Astrocyte (in vitro differentiated cells and primary cell): ENCODE measurements around the gene ME2.

Experiments
- EZH2 ChIP-seq: IDR thresholded peaks from 2 replicates; pipeline ENCODE4 v1.6.1; 2012; ENCODE audit warnings: mild to moderate bottlenecking, low read length, inconsistent platforms; ENCODE audit not compliant: insufficient read depth
- TF ChIP-seq, protein P1 (sequence below): IDR thresholded peaks from 2 replicates; pipeline ENCODE4 v1.5.1; 2011; ENCODE audit warnings: low read depth, mild to moderate bottlenecking, inconsistent platforms, low read length, moderate library complexity; ENCODE audit not compliant: insufficient read depth

DNA sequence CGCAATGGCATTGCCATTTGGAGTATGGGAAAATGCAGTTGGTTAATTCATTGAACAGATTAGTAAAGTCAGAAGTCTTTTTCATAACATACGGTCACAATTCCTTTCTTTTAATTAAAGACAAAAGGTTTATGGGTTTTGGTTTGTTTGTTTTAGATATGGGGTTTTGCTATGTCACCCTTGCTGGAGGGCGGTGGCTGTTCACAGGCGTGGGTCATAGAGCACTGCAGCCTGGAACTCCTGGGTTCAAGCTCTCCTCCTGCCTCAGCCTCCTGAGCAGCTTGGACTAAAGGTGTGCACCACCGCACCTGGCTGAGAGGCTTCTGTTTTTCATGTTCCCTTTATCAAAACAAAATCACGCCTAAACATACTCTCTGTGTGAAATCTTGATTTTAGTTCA lies 70.3 kb downstream of the ME2 start:
- no peak for TF ChIP-seq EZH2
- TF ChIP-seq, protein P1, sequence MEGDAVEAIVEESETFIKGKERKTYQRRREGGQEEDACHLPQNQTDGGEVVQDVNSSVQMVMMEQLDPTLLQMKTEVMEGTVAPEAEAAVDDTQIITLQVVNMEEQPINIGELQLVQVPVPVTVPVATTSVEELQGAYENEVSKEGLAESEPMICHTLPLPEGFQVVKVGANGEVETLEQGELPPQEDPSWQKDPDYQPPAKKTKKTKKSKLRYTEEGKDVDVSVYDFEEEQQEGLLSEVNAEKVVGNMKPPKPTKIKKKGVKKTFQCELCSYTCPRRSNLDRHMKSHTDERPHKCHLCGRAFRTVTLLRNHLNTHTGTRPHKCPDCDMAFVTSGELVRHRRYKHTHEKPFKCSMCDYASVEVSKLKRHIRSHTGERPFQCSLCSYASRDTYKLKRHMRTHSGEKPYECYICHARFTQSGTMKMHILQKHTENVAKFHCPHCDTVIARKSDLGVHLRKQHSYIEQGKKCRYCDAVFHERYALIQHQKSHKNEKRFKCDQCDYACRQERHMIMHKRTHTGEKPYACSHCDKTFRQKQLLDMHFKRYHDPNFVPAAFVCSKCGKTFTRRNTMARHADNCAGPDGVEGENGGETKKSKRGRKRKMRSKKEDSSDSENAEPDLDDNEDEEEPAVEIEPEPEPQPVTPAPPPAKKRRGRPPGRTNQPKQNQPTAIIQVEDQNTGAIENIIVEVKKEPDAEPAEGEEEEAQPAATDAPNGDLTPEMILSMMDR: no peak
